Uterus (tissue), 2 donors: Measurements from ENCODE around the gene DET1.

ENCODE experiments used
- CTCF ChIP-seq, 4 experiments: fragments of 200-600 bp in 2 of 4; fragments of 450-650 bp in 2 of 4; sonication (generic) in 2 of 4; IDR thresholded peaks; one replicate each; pipeline ENCODE4 v1.5.1; 2016 to 2019; ENCODE audit warnings: antibody characterized with exemption in 4 of 4, mild to moderate bottlenecking in 2 of 4, moderate library complexity in 1 of 4
- POLR2A ChIP-seq, 2 donors: fragments of 450-650 bp; IDR thresholded peaks; one replicate each; pipeline ENCODE4 v1.6.1; 2016; ENCODE audit warnings: antibody characterized with exemption in 2 of 2, mild to moderate bottlenecking in 1 of 2, moderate library complexity in 1 of 2

- no peak for TF ChIP-seq CTCF (IDR thresholded peaks at IDR 0.05)
- TF ChIP-seq POLR2A (IDR thresholded peaks at IDR 0.05) = no peak
Measured at GRCh38 chr15:88542342-88542733, 4.1 kb downstream of the DET1 start.
